Liver (tissue), 9 donors: ENCODE measurements around the gene AMIGO2. TPM values are rescaled to one million over a fixed set of nuclear protein-coding genes. Genes with fewer than 3 reads are reported as not detected.

ENCODE experiments used
- DNase-seq: peaks from one replicate; pipeline ENCODE4 v3.0.0-alpha.2; 2017; ENCODE audit warnings: low spot score
- H3K27ac ChIP-seq, 2 donors: one replicate each; pipeline ENCODE4 v1.7.0; 2013; ENCODE audit warnings: inconsistent platforms in 2 of 2, low read length in 2 of 2, control low read depth in 1 of 2, low read depth in 1 of 2, mild to moderate bottlenecking in 1 of 2
- H3K27me3 ChIP-seq, 4 donors: one replicate each; pipeline versions ENCODE4 v1.6.1 to v1.7.0; 2013; ENCODE audit warnings: low read length in 3 of 4, inconsistent platforms in 1 of 4, mild to moderate bottlenecking in 1 of 4, moderate library complexity in 1 of 4; ENCODE audit not compliant: control insufficient read depth in 4 of 4, insufficient read depth in 4 of 4
- H3K36me3 ChIP-seq, 4 donors: one replicate each; pipeline versions ENCODE4 v1.6.1 to v1.7.0; 2013; ENCODE audit warnings: low read length in 3 of 4, mild to moderate bottlenecking in 3 of 4, low read depth in 1 of 4, moderate library complexity in 1 of 4; ENCODE audit not compliant: control insufficient read depth in 4 of 4, insufficient read depth in 3 of 4
- H3K4me1 ChIP-seq, 4 donors: one replicate each; pipeline versions ENCODE4 v1.6.1 to v1.7.0; 2013; ENCODE audit warnings: low read length in 3 of 4, mild to moderate bottlenecking in 3 of 4, moderate library complexity in 1 of 4; ENCODE audit not compliant: control insufficient read depth in 4 of 4, insufficient read depth in 4 of 4
- H3K4me3 ChIP-seq, 3 donors: one replicate each; pipeline versions ENCODE4 v1.6.1 to v1.7.0; 2013; ENCODE audit warnings: low read length in 3 of 3, control low read depth in 1 of 3, low read depth in 1 of 3, mild to moderate bottlenecking in 1 of 3
- H3K9ac ChIP-seq, 2 donors: one replicate each; pipeline ENCODE4 v1.7.0; 2013; ENCODE audit warnings: low read length in 2 of 2, mild to moderate bottlenecking in 2 of 2, moderate library complexity in 2 of 2, control low read depth in 1 of 2, low read depth in 1 of 2
- H3K9me3 ChIP-seq, 4 donors: one replicate each; pipeline versions ENCODE4 v1.6.1 to v1.7.0; 2013; ENCODE audit warnings: low read length in 3 of 4; ENCODE audit not compliant: control insufficient read depth in 4 of 4
- ATF3 ChIP-seq: IDR thresholded peaks from 2 replicates; pipeline ENCODE4 v1.6.1; 2016; ENCODE audit warnings: antibody characterized with exemption
- CTCF ChIP-seq: fragments of 150-350 bp; IDR thresholded peaks from 2 replicates; pipeline ENCODE4 v1.5.1; 2017; ENCODE audit warnings: improper control_type of control experiment, low read depth, low read length; ENCODE audit not compliant: missing input control
- EGR1 ChIP-seq, 2 donors: IDR thresholded peaks; 2 replicates each; pipeline ENCODE4 v1.6.1; 2016 to 2018; ENCODE audit warnings: antibody characterized with exemption in 2 of 2, low read depth in 2 of 2
- FOXA1 ChIP-seq: IDR thresholded peaks from 2 replicates; pipeline ENCODE4 v1.6.1; 2016; ENCODE audit warnings: antibody characterized with exemption
- FOXA2 ChIP-seq: IDR thresholded peaks from 2 replicates; pipeline ENCODE4 v1.6.1; 2016; ENCODE audit warnings: antibody characterized with exemption
- JUND ChIP-seq, 2 donors: IDR thresholded peaks; 2 replicates each; pipeline ENCODE4 v1.6.1; 2016; ENCODE audit warnings: antibody characterized with exemption in 2 of 2
- MAX ChIP-seq: IDR thresholded peaks from 2 replicates; pipeline ENCODE4 v1.6.1; 2016; ENCODE audit warnings: antibody characterized with exemption
- NR2F2 ChIP-seq: IDR thresholded peaks from 2 replicates; pipeline ENCODE4 v1.6.1; 2016; ENCODE audit warnings: antibody characterized with exemption
- RAD21 ChIP-seq, 2 donors: IDR thresholded peaks; 2 replicates each; pipeline ENCODE4 v1.6.1; 2016; ENCODE audit warnings: antibody characterized with exemption in 2 of 2, mild to moderate bottlenecking in 2 of 2
- RXRA ChIP-seq, 2 donors: IDR thresholded peaks; 2 replicates each; pipeline ENCODE4 v1.6.1; 2017 to 2018; ENCODE audit warnings: antibody characterized with exemption in 2 of 2, mild to moderate bottlenecking in 1 of 2
- SP1 ChIP-seq: IDR thresholded peaks from 2 replicates; pipeline ENCODE4 v1.6.1; 2018; ENCODE audit warnings: antibody characterized with exemption, mild to moderate bottlenecking
- TAF1 ChIP-seq: conservative IDR thresholded peaks from 2 replicates; pipeline ENCODE4 v1.6.1; 2016; ENCODE audit warnings: antibody characterized with exemption, mild to moderate bottlenecking
- YY1 ChIP-seq: IDR thresholded peaks from 2 replicates; pipeline ENCODE4 v1.6.1; 2016; ENCODE audit warnings: antibody characterized with exemption, mild to moderate bottlenecking
- ZBTB33 ChIP-seq: IDR thresholded peaks from 2 replicates; pipeline ENCODE4 v1.6.1; 2016; ENCODE audit warnings: antibody characterized with exemption
- WGBS: extraction: QIAGEN DNeasy Blood & Tissue Kit; methylation state at CpG from one replicate; pipeline ENCODE4 v1.1.7; 2013; 5-methylcytosine and 5-hydroxymethylcytosine counted together
- polyA plus RNA-seq, 2 donors: library from polyadenylated mRNA; stranded (reverse) in 1 of 2; unstranded in 1 of 2; fragments of 200-250 nt in 1 of 2; fragments of >200 nt in 1 of 2; fragmentation: Nextera tagmentation in 1 of 2; extraction: Ambion mirVana in 1 of 2; gene quantifications; one replicate each; pipeline versions ENCODE4 v1.2.1 to v1.2.3, GENCODE V29; 2013 to 2015
- total RNA-seq, 2 donors: library from RNA; depleted of rRNA; stranded (reverse); fragments of >200 nt; gene quantifications; one replicate each; pipeline ENCODE4 v1.2.3, GENCODE V29; 2014
- donor health status: healthy.
- donor health status: healthy.
- donor health status: healthy.
- donor health status: healthy.
- donor health status: healthy.

The AMIGO2 gene
- total and polyA plus RNA-seq, 4 donors = 1.2 to 3.5 (median 2.3) TPM

- H3K4me1 ChIP-seq = peaks cover 0 to 14% (median 6%) of the 10 kb centered on the region in 4 donors
- no peaks in the 10 kb centered on the region for H3K9me3 ChIP-seq
- no peaks in the 10 kb centered on the region for H3K27me3 ChIP-seq
- 13% methylated on average over 1 of the region's 1 CpG for WGBS
- H3K27ac ChIP-seq = peak overlapping the region; percentile 1 to 22
- H3K9ac ChIP-seq = no peak overlapping the region
- no peak for TF ChIP-seq ATF3
- TF ChIP-seq NR2F2 = no peak
- TF ChIP-seq CTCF = peak; percentile 60
- no peak for TF ChIP-seq TAF1
- no peak for TF ChIP-seq FOXA2
- TF ChIP-seq SP1 = no peak
- TF ChIP-seq MAX = no peak
- peak; percentile 89 to 90 for TF ChIP-seq RAD21 (IDR thresholded peaks at IDR 0.05)
- TF ChIP-seq JUND (IDR thresholded peaks at IDR 0.05) = no peak
- no peak for TF ChIP-seq FOXA1
- no peak overlapping the region for H3K4me3 ChIP-seq
- no peak for DNase-seq
- H3K36me3 ChIP-seq = no peaks in the 10 kb centered on the region
These were observed 47.1 kb downstream of the AMIGO2 start for GRCh38 chr12:47032644-47033043.

- WGBS = 93% methylated on average over 2 of the region's 2 CpGs
These were observed 49.9 kb downstream of the AMIGO2 start for GRCh38 chr12:47029903-47030302.

More at GRCh38 chr12:47029903-47030302, 49.9 kb downstream of the AMIGO2 start:
- H3K9me3 ChIP-seq = no peaks in the 10 kb centered on the region
- no peak overlapping the region for H3K9ac ChIP-seq
- no peak overlapping the region for H3K27ac ChIP-seq
- H3K36me3 ChIP-seq = no peaks in the 10 kb centered on the region
- TF ChIP-seq SP1 = no peak
- no peak for TF ChIP-seq FOXA2
- no peak for TF ChIP-seq YY1
- no peak for TF ChIP-seq RAD21 (IDR thresholded peaks at IDR 0.05)
- TF ChIP-seq FOXA1 = no peak
- TF ChIP-seq ATF3 = no peak
- no peak for TF ChIP-seq TAF1
- TF ChIP-seq NR2F2 = no peak
- TF ChIP-seq JUND (IDR thresholded peaks at IDR 0.05) = no peak
- no peak for TF ChIP-seq ZBTB33
- TF ChIP-seq RXRA (IDR thresholded peaks at IDR 0.05) = no peak
- TF ChIP-seq EGR1 (IDR thresholded peaks at IDR 0.05; ENCODE audit: low read depth in 2 of 2) = no peak
- TF ChIP-seq CTCF = no peak
- peaks cover 0 to 14% (median 6%) of the 10 kb centered on the region in 4 donors for H3K4me1 ChIP-seq
- DNase-seq = no peak
- no peaks in the 10 kb centered on the region for H3K27me3 ChIP-seq
- no peak overlapping the region for H3K4me3 ChIP-seq
